HEK293 (cell line): ENCODE data around the gene KCNK15.

Experiments used
- CTCF ChIA-PET: fragments of 350-600 bp; formaldehyde crosslinking; extraction: SDS; loops from one replicate; lab custom pipeline; 2021; ENCODE audit warnings: antibody characterized with exemption; lab: Yijun Ruan, JAX
- POLR2A ChIA-PET: fragments of 300-600 bp; formaldehyde crosslinking; extraction: SDS; loops from one replicate; lab custom pipeline; 2020; ENCODE audit warnings: antibody characterized with exemption, inconsistent platforms; lab: Yijun Ruan, JAX
- H3K27ac ChIP-seq: fragments of 200-500 bp; sonication (Bioruptor generic); 2 replicates; pipeline ENCODE4 v1.5.1; 2014; ENCODE audit warnings: low read depth, low read length, control low read depth, inconsistent platforms; ENCODE audit errors: extremely low read depth
- H3K36me3 ChIP-seq, 2 experiments: fragments of 200-500 bp in 1 of 2; sonication (Bioruptor generic) in 1 of 2; 1 replicate in 1 of 2; 2 replicates in 1 of 2; pipeline ENCODE4 v1.5.1; 2014 to 2017; ENCODE audit warnings: inconsistent platforms in 2 of 2, low read length in 2 of 2; ENCODE audit not compliant: control insufficient read depth in 2 of 2, insufficient read depth in 1 of 2
- H3K4me1 ChIP-seq: fragments of 200-500 bp; sonication (Bioruptor generic); 2 replicates; pipeline ENCODE4 v1.5.1; 2014; ENCODE audit warnings: mild to moderate bottlenecking, low read length, inconsistent platforms; ENCODE audit not compliant: control insufficient read depth, insufficient read depth
- H3K4me3 ChIP-seq: 2 replicates; pipeline ENCODE4 v1.5.1; 2011; ENCODE audit warnings: low read depth, mild to moderate bottlenecking, control low read depth, low read length, moderate library complexity
- H3K9me3 ChIP-seq: fragments of 200-500 bp; sonication (Bioruptor generic); 2 replicates; pipeline ENCODE4 v1.5.1; 2014; ENCODE audit warnings: low read depth, low read length, inconsistent platforms; ENCODE audit not compliant: control insufficient read depth, insufficient read depth
- SP7 ChIP-seq: fragments of 450-650 bp; formaldehyde crosslinking; IDR thresholded peaks from 2 replicates; pipeline ENCODE4 v1.5.1; 2016; ENCODE audit warnings: missing biosample characterization, missing genetic modification characterization
- ZBTB17 ChIP-seq: fragments of 450-650 bp; formaldehyde crosslinking; IDR thresholded peaks from 2 replicates; pipeline ENCODE4 v1.5.1; 2016; ENCODE audit warnings: missing biosample characterization, missing genetic modification characterization
- ZNF140 ChIP-seq: fragments of 450-650 bp; formaldehyde crosslinking; IDR thresholded peaks from 2 replicates; pipeline ENCODE4 v1.5.1; 2016; ENCODE audit warnings: missing biosample characterization, missing genetic modification characterization
- ZNF214 ChIP-seq: fragments of 450-650 bp; formaldehyde crosslinking; IDR thresholded peaks from 2 replicates; pipeline ENCODE4 v1.5.1; 2017; ENCODE audit warnings: missing biosample characterization, mild to moderate bottlenecking, missing genetic modification characterization, borderline replicate concordance
- ZNF266 ChIP-seq: fragments of 450-650 bp; formaldehyde crosslinking; IDR thresholded peaks from 2 replicates; pipeline ENCODE4 v1.5.1; 2016; ENCODE audit warnings: missing biosample characterization, missing genetic modification characterization, low read depth
- ZNF473 ChIP-seq: fragments of 450-650 bp; formaldehyde crosslinking; IDR thresholded peaks from 2 replicates; pipeline ENCODE4 v1.5.1; 2017; ENCODE audit warnings: missing biosample characterization, missing genetic modification characterization
- ZNF544 ChIP-seq: fragments of 450-650 bp; formaldehyde crosslinking; IDR thresholded peaks from 2 replicates; pipeline ENCODE4 v1.5.0; 2017; ENCODE audit warnings: missing biosample characterization, missing genetic modification characterization
- ZNF600 ChIP-seq: fragments of 450-650 bp; formaldehyde crosslinking; IDR thresholded peaks from 2 replicates; pipeline ENCODE4 v1.5.1; 2016; ENCODE audit warnings: missing biosample characterization, missing genetic modification characterization
- ZNF654 ChIP-seq: fragments of 450-650 bp; formaldehyde crosslinking; IDR thresholded peaks from 2 replicates; pipeline ENCODE4 v1.5.1; 2016; ENCODE audit warnings: low read depth, missing biosample characterization, missing genetic modification characterization
- ZNF677 ChIP-seq: fragments of 450-650 bp; IDR thresholded peaks from 2 replicates; pipeline ENCODE4 v1.5.0; 2018; ENCODE audit warnings: missing biosample characterization, mild to moderate bottlenecking, missing genetic modification characterization, moderate library complexity
- TF ChIP-seq, protein P1 (sequence below): fragments of 450-650 bp; formaldehyde crosslinking; IDR thresholded peaks from 2 replicates; pipeline ENCODE4 v1.5.1; 2016; ENCODE audit warnings: missing biosample characterization, missing genetic modification characterization
- TF ChIP-seq, protein P2 (sequence below): fragments of 450-650 bp; formaldehyde crosslinking; IDR thresholded peaks from 2 replicates; pipeline ENCODE4 v1.5.1; 2016; ENCODE audit warnings: missing biosample characterization, missing genetic modification characterization
- TF ChIP-seq, protein P3 (sequence below): fragments of 450-650 bp; formaldehyde crosslinking; IDR thresholded peaks from 2 replicates; pipeline ENCODE4 v1.5.1; 2016; ENCODE audit warnings: missing biosample characterization, missing genetic modification characterization

Gene KCNK15

DNA sequence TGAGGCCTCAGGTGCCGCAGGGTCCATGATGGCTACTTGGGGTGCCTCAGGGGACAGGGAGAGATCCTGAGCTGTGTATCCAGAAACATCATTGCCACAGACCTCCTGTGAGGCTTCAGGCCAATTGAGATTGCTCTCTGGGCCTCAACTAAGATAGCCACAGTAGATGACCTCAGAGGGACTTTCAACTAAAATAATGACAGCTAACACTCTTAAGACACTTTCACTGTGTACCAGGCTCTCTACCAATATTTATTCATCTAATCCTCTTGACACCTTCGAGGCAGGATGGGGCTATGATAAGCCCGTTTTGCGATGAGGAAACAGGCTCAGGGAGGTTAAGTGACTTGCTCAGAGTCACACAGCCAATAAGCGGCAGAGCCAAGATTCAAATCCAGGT is 54.0 kb downstream of the KCNK15 start:
- no peaks in the 10 kb centered on the region for H3K9me3 ChIP-seq
- CTCF ChIA-PET, result interaction anchor here (0.7 to 2.2 kb wide), 11 partner anchors 10 to 263 kb away, joined by 3 to 14 read pairs (median 3); no protein-coding TSS in a partner anchor
- no peaks in the 10 kb centered on the region for H3K36me3 ChIP-seq
- no peaks in the 10 kb centered on the region for H3K4me1 ChIP-seq
- no peak overlapping the region for H3K27ac ChIP-seq
- POLR2A ChIA-PET, result interaction anchor here (1.5 kb wide), 1 partner anchor 72 kb away, joined by 3 read pairs; no protein-coding TSS in a partner anchor
- TF ChIP-seq, protein P1, sequence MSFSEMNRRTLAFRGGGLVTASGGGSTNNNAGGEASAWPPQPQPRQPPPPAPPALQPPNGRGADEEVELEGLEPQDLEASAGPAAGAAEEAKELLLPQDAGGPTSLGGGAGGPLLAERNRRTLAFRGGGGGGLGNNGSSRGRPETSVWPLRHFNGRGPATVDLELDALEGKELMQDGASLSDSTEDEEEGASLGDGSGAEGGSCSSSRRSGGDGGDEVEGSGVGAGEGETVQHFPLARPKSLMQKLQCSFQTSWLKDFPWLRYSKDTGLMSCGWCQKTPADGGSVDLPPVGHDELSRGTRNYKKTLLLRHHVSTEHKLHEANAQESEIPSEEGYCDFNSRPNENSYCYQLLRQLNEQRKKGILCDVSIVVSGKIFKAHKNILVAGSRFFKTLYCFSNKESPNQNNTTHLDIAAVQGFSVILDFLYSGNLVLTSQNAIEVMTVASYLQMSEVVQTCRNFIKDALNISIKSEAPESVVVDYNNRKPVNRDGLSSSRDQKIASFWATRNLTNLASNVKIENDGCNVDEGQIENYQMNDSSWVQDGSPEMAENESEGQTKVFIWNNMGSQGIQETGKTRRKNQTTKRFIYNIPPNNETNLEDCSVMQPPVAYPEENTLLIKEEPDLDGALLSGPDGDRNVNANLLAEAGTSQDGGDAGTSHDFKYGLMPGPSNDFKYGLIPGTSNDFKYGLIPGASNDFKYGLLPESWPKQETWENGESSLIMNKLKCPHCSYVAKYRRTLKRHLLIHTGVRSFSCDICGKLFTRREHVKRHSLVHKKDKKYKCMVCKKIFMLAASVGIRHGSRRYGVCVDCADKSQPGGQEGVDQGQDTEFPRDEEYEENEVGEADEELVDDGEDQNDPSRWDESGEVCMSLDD (tag by site-specific recombination), result no peak
- TF ChIP-seq ZNF677 (tag by site-specific recombination) (no peak), ZNF600 (tag by site-specific recombination) (no peak), ZNF214 (tag by site-specific recombination) (no peak), ZNF544 (no peak), ZNF140 (no peak)
- TF ChIP-seq, protein P2, sequence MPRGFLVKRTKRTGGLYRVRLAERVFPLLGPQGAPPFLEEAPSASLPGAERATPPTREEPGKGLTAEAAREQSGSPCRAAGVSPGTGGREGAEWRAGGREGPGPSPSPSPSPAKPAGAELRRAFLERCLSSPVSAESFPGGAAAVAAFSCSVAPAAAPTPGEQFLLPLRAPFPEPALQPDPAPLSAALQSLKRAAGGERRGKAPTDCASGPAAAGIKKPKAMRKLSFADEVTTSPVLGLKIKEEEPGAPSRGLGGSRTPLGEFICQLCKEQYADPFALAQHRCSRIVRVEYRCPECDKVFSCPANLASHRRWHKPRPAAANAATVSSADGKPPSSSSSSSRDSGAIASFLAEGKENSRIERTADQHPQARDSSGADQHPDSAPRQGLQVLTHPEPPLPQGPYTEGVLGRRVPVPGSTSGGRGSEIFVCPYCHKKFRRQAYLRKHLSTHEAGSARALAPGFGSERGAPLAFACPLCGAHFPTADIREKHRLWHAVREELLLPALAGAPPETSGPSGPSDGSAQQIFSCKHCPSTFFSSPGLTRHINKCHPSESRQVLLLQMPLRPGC, result no peak
- no peak overlapping the region for H3K4me3 ChIP-seq

DNA sequence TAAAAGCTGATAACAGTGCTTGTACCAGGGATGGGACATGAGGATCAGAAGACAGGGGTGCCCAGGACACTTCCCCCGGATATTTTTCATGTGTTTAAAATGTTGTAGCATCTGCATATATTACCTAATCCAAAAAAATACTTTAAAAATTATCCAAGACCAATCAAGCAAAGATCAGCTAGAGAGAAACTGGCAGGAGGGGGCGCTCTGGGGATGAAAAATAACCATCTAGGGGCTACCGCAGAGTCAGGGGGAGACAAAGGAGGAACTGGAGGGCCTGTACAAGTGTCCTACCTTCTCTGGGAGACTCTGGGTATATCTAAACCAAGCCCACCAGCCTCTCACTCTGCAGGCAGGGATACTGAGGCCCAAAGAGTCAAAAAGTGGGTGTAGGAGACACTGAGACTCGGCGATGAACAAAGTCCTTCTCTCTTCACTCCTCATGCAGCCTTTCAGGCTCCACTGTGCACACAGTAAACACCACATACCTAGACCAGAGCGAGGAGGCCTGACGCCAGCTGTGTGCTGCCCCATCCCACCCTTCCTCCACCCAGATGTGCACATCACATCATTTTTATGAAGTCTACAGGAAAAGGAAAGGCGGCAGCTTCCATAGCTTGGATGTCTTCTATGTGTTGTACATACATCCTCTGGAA is 54.9 kb downstream of the KCNK15 start:
- Histone ChIP-seq H3K36me3 (no peaks in the 10 kb centered on the region), H3K27ac (no peak overlapping the region), H3K4me1 (no peaks in the 10 kb centered on the region), H3K4me3 (no peak overlapping the region), H3K9me3 (no peaks in the 10 kb centered on the region)
- TF ChIP-seq SP7 (tag by site-specific recombination) (no peak), ZNF654 (peak; percentile 50), ZNF600 (tag by site-specific recombination) (no peak), ZBTB17 (tag by site-specific recombination) (peak; percentile 50; the same call in 1 of the 2 replicates), ZNF473 (tag by site-specific recombination) (no peak), ZNF266 (no peak)
- TF ChIP-seq, protein P3, sequence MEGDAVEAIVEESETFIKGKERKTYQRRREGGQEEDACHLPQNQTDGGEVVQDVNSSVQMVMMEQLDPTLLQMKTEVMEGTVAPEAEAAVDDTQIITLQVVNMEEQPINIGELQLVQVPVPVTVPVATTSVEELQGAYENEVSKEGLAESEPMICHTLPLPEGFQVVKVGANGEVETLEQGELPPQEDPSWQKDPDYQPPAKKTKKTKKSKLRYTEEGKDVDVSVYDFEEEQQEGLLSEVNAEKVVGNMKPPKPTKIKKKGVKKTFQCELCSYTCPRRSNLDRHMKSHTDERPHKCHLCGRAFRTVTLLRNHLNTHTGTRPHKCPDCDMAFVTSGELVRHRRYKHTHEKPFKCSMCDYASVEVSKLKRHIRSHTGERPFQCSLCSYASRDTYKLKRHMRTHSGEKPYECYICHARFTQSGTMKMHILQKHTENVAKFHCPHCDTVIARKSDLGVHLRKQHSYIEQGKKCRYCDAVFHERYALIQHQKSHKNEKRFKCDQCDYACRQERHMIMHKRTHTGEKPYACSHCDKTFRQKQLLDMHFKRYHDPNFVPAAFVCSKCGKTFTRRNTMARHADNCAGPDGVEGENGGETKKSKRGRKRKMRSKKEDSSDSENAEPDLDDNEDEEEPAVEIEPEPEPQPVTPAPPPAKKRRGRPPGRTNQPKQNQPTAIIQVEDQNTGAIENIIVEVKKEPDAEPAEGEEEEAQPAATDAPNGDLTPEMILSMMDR (tag by site-specific recombination), result 0 out of 2 replicates have a peak, but pooled peaks have one; percentile 28
- ChIA-PET CTCF (interaction anchor here (0.6 to 2.2 kb wide), 16 partner anchors 9 to 263 kb away, joined by 3 to 14 read pairs (median 3); no protein-coding TSS in a partner anchor), POLR2A (interaction anchor here (1.5 kb wide), 1 partner anchor 71 kb away, joined by 3 read pairs; no protein-coding TSS in a partner anchor)
